OCI-LY3 (cell line): Measurements from ENCODE around the gene MXD4.

Experiments used
- CTCF ChIP-seq: fragments of 200-600, 300-600 bp; sonication (generic); IDR thresholded peaks from 2 replicates; pipeline ENCODE4 v1.5.1; 2014; ENCODE audit warnings: antibody characterized with exemption, low read length, low read depth
- EZH2phosphoT487 ChIP-seq: fragments of 200-600 bp; shearing (Covaris generic); IDR thresholded peaks from 2 replicates; pipeline ENCODE4 v1.6.1; 2018; ENCODE audit warnings: antibody characterized with exemption, mixed run types, low read depth

- no peak for TF ChIP-seq CTCF
- TF ChIP-seq EZH2phosphoT487: no peak
Observed at GRCh38 chr4:2267320-2267811, 5.5 kb upstream of the MXD4 start.
